Left hindlimb (tissue), 1 donor: ENCODE results near the gene SPPL3.
"Not testable (repeated sequence)": the region's sequence is repeated elsewhere in the genome, so short reads cannot be mapped to it uniquely, and the experiment has no call there.

ENCODE experiments used
- DNase-seq: peaks from one replicate; pipeline ENCODE4 v3.0.0-alpha.2; 2018

SPPL3 gene

GRCh38 chr12:120917748-120918147, 13.6 kb upstream of the SPPL3 start:
- DNase-seq: no peak

GRCh38 chr12:120916561-120916960, 12.4 kb upstream of the SPPL3 start:
- DNase-seq: no peak

- no peak for DNase-seq
Measured at GRCh38 chr12:120914794-120915193, 10.6 kb upstream of the SPPL3 start.

GRCh38 chr12:120909633-120910298, 5.6 kb upstream of the SPPL3 start:
- no peak for DNase-seq

- no peak for DNase-seq
Measured at GRCh38 chr12:120905856-120906384, 1.8 kb upstream of the SPPL3 start.

GRCh38 chr12:120903412-120904196, 554 bp downstream of the SPPL3 start:
- DNase-seq: peak; percentile 59

GRCh38 chr12:120902846-120903411, 1.2 kb downstream of the SPPL3 start:
- no peak for DNase-seq

GRCh38 chr12:120901818-120902217, 2.3 kb downstream of the SPPL3 start:
- no peak for DNase-seq

GRCh38 chr12:120901101-120901500, 3.1 kb downstream of the SPPL3 start:
- DNase-seq: not testable (repeated sequence)

GRCh38 chr12:120895532-120895931, 8.6 kb downstream of the SPPL3 start:
- no peak for DNase-seq

GRCh38 chr12:120892265-120892664, 11.9 kb downstream of the SPPL3 start:
- DNase-seq: no peak

GRCh38 chr12:120890963-120891362, 13.2 kb downstream of the SPPL3 start:
- DNase-seq: no peak

GRCh38 chr12:120887253-120888043, 16.7 kb downstream of the SPPL3 start:
- DNase-seq: no peak

- no peak for DNase-seq
Measured at GRCh38 chr12:120886199-120887018, 17.7 kb downstream of the SPPL3 start.

- DNase-seq: no peak
Measured at GRCh38 chr12:120885521-120885920, 18.6 kb downstream of the SPPL3 start.

GRCh38 chr12:120884644-120885043, 19.5 kb downstream of the SPPL3 start:
- no peak for DNase-seq

- no peak for DNase-seq
Measured at GRCh38 chr12:120882055-120882555, 22.1 kb downstream of the SPPL3 start.

GRCh38 chr12:120879718-120880300, 24.3 kb downstream of the SPPL3 start:
- no peak for DNase-seq

GRCh38 chr12:120879102-120879501, 25.1 kb downstream of the SPPL3 start:
- DNase-seq: no peak

- no peak for DNase-seq
Measured at GRCh38 chr12:120874547-120875245, 29.5 kb downstream of the SPPL3 start.

- DNase-seq: no peak
Measured at GRCh38 chr12:120873226-120873625, 30.9 kb downstream of the SPPL3 start.
